ENCODE results near the gene TSSK6.

DNA sequence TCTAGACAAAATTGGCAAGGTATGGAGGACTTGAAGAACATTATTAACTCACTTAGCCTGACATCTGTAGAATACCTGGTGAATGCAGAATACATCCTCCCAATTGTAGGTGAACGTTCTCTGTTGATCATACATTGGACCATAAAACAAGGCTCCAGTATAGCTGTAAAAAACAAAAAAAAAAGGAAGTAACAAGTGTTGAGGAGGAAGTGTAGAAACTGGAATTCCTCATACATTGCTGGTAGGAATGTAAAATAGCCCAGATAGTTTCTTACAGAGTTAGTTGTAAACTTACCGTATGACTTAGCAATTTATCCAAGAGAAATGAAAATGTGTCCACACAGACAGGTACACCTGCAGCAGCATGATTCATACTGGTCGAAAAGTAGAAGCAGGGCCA is 44.8 kb downstream of the TSSK6 start:
- TF ChIP-seq YY1 (IDR thresholded peaks at IDR 0.05; ENCODE audit: insufficient read depth, insufficient read length) (no peak), ZNF274 (IDR thresholded peaks at IDR 0.05; ENCODE audit: low read depth, low read length) (no peak), SUZ12 (IDR thresholded peaks at IDR 0.05; ENCODE audit: extremely low read depth, insufficient read depth, insufficient read length) (no peak)
